ENCODE data around the gene FAM120A. TPM values are rescaled to one million over a fixed set of nuclear protein-coding genes. Genes with fewer than 3 reads are reported as not detected.

Gene FAM120A
- total RNA-seq, 1 experiment from 2014 or later = 43.2 TPM

GRCh38 chr9:93531374-93531773 lies 79.9 kb downstream of the FAM120A start:
- H3K9me3 ChIP-seq = no peaks in the 10 kb centered on the region
- Mint-ChIP-seq H3K4me3 (ENCODE audit: unreplicated experiment) (no peak overlapping the region), H3K27me3 (ENCODE audit: insufficient read depth, unreplicated experiment) (no peaks in the 10 kb centered on the region), H3K27ac (ENCODE audit: unreplicated experiment) (no peak overlapping the region), H3K36me3 (ENCODE audit: insufficient read depth, unreplicated experiment) (peaks cover 35% of the 10 kb centered on the region), H3K9me3 (ENCODE audit: unreplicated experiment) (no peaks in the 10 kb centered on the region), H3K4me1 (ENCODE audit: low read depth, unreplicated experiment) (no peaks in the 10 kb centered on the region)
- no peaks in the 10 kb centered on the region for H3K27me3 ChIP-seq (replicated peaks; ENCODE audit: control insufficient read depth, insufficient read depth, low read length)
- no peak for TF ChIP-seq CTCF (IDR thresholded peaks at IDR 0.05; ENCODE audit: insufficient read depth in 1 of 2, low read depth in 1 of 2, low read length in 1 of 2, severe bottlenecking in 1 of 2, unreplicated experiment in 1 of 2)
- ChIA-PET CTCF (no interaction called here), POLR2A (no interaction called here)
- intact Hi-C loops (cut with micrococcal nuclease; ENCODE audit: unreplicated experiment) = no loop called here
- H3K36me3 ChIP-seq (ENCODE audit: control insufficient read depth, insufficient read depth, low read length) = no peaks in the 10 kb centered on the region
- no peaks in the 10 kb centered on the region for H3K4me1 ChIP-seq
- H3K4me3 ChIP-seq (ENCODE audit: low read depth, low read length) = no peak overlapping the region
- DNase-seq = peak in 1 of 2 experiments; percentile 3
- no TSS peak for BruUV-seq (replicated peaks)

- CTCF ChIA-PET = no interaction called here
- H3K4me3 Mint-ChIP-seq (ENCODE audit: unreplicated experiment) = no peak overlapping the region
- Histone ChIP-seq H3K9me3 (no peaks in the 10 kb centered on the region), H3K27me3 (replicated peaks; ENCODE audit: control insufficient read depth, insufficient read depth, low read length) (no peaks in the 10 kb centered on the region), H3K4me1 (no peaks in the 10 kb centered on the region), H3K36me3 (ENCODE audit: control insufficient read depth, insufficient read depth, low read length) (no peaks in the 10 kb centered on the region), H3K4me3 (ENCODE audit: low read depth, low read length) (no peak overlapping the region)
- peaks cover 35% of the 10 kb centered on the region for H3K36me3 Mint-ChIP-seq (ENCODE audit: insufficient read depth, unreplicated experiment)
- H3K27me3 Mint-ChIP-seq (ENCODE audit: insufficient read depth, unreplicated experiment) = no peaks in the 10 kb centered on the region
- BruUV-seq (replicated peaks) = no TSS peak
- no peak for TF ChIP-seq CTCF (IDR thresholded peaks at IDR 0.05; ENCODE audit: insufficient read depth in 1 of 2, low read depth in 1 of 2, low read length in 1 of 2, severe bottlenecking in 1 of 2, unreplicated experiment in 1 of 2)
- H3K4me1 Mint-ChIP-seq (ENCODE audit: low read depth, unreplicated experiment) = no peaks in the 10 kb centered on the region
- H3K9me3 Mint-ChIP-seq (ENCODE audit: unreplicated experiment) = no peaks in the 10 kb centered on the region
- no peak for DNase-seq
- no peak overlapping the region for H3K27ac Mint-ChIP-seq (ENCODE audit: unreplicated experiment)
- intact Hi-C loops (cut with micrococcal nuclease; ENCODE audit: unreplicated experiment) = no loop called here
- POLR2A ChIA-PET = no interaction called here
Measured at GRCh38 chr9:93532141-93532540, 80.7 kb downstream of the FAM120A start.

DNA sequence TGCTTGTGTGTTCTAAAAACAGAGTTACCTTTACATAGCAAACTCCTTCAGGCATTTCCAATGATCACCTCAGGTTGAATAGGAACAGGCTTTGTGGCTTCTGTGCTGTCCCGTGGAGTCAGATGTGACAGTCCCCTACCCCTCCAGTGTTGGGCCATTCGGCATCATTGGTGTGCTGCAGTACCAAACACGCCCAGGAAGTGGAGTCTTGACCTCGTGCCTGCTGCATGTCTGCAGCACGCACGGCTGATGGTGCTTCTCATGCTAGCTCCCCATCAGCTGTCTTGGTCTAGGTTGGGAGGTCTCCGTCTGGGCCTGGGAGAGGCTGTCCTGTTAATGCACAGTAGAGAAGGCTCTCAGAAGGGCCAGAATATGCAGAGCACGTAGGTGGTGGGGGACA lies 82.4 kb downstream of the FAM120A start:
- H3K4me3 ChIP-seq (ENCODE audit: low read depth, low read length) = no peak overlapping the region
- H3K36me3 ChIP-seq (ENCODE audit: control insufficient read depth, insufficient read depth, low read length) = no peaks in the 10 kb centered on the region
- no peaks in the 10 kb centered on the region for H3K4me1 ChIP-seq
- Mint-ChIP-seq H3K4me3 (ENCODE audit: unreplicated experiment) (no peak overlapping the region), H3K27ac (ENCODE audit: unreplicated experiment) (no peak overlapping the region), H3K36me3 (ENCODE audit: insufficient read depth, unreplicated experiment) (peaks cover 25% of the 10 kb centered on the region), H3K4me1 (ENCODE audit: low read depth, unreplicated experiment) (no peaks in the 10 kb centered on the region), H3K9me3 (ENCODE audit: unreplicated experiment) (no peaks in the 10 kb centered on the region), H3K27me3 (ENCODE audit: insufficient read depth, unreplicated experiment) (no peaks in the 10 kb centered on the region)
- CTCF ChIA-PET = no interaction called here
- BruUV-seq (replicated peaks) = no TSS peak
- DNase-seq = no peak
- no peaks in the 10 kb centered on the region for H3K9me3 ChIP-seq
- intact Hi-C loops (cut with micrococcal nuclease; ENCODE audit: unreplicated experiment) = no loop called here
- H3K27me3 ChIP-seq (replicated peaks; ENCODE audit: control insufficient read depth, insufficient read depth, low read length) = no peaks in the 10 kb centered on the region
- POLR2A ChIA-PET = no interaction called here
- TF ChIP-seq CTCF (IDR thresholded peaks at IDR 0.05; ENCODE audit: insufficient read depth in 1 of 2, low read depth in 1 of 2, low read length in 1 of 2, severe bottlenecking in 1 of 2, unreplicated experiment in 1 of 2) = no peak
